Measurements from ENCODE around the gene CDH4. TPM values are rescaled to one million over a fixed set of nuclear protein-coding genes. Genes with fewer than 3 reads are reported as not detected.
A peak's percentile ranks its signal among the peaks of the same experiment; 100 is the strongest.
"Not testable (repeated sequence)": the region's sequence is repeated elsewhere in the genome, so short reads cannot be mapped to it uniquely, and the experiment has no call there.

Gene CDH4
- polyA plus RNA-seq, 5 donors, result 3.6 to 8.1 (median 4.7) TPM

- peak; percentile 33 to 39 for DNase-seq
These were observed 1.8 kb downstream of the CDH4 start for GRCh38 chr20:61253640-61254511.

DNA sequence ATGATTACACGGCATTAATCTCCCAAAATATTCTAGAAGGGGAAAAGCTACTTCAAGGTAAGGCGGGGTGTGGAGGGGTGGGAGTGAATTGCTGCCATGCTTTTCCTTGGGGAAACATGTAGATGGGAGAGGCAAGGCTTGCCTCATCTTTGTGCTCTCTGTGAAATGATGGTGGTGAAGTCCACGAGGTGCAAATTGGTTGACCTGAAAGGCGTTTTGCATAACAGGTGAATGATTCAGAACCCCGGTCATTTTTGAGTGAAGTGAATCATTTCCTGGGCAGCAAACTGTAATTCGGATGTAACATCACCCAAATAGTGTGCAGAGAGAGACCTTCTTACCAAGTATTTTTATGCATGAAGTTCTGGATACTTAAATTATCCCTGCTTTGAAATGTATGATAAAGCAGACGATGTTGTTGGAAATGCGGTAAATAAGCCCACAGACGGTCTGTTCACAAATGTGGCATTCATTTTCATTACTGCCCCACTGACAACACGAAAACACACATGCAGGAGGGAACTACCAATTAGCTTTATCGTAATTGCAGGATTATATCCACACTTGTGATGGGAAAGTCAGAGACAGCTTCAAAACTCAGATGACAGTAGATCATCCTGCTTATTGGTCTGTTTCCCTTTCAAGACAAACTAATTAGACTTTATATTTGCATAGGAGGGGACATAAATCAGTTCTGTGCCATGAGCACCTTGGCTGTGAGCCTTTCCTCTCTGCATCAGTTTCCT, 3.0 kb downstream of the CDH4 start:
- no peak for DNase-seq

DNA sequence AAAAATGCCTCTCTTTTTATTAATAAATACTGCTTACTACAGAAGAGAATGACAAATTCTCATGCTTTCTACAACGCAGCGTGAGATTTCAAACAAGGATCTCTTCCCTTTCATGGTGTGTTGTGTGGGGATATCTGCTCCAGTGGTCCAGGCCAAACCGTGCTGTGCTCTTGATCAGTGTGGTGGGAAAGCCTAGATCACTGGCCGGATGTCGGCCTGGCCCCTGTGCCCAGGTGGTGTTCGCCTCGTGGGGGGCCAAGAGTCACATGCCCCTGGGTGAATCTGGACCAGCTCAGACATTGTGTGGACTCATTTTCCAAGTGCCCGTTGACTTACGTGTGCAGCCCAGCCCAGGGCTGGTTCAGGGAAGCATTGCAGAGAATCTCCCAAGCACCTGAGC, 4.3 kb downstream of the CDH4 start:
- no peak for DNase-seq

DNA sequence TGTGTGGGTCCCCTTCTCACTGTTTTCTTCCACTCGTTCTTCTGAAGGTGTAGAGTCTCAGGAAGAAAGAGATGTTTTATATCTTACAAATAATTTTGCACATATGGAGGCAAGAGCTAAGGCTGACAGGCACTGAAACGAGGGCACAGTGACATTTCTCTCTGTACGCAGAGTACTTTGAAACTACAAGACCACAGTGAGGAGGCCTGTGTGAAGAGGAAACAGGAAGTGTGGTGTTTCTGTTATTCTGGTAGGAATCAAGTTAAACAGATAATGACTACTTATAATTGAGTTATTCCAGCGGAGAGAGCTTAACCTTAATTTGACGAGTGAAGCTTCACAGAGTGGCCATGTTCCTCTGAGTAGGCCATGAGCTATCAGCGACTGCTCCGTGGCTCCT, 4.8 kb downstream of the CDH4 start:
- DNase-seq, result no peak

DNA sequence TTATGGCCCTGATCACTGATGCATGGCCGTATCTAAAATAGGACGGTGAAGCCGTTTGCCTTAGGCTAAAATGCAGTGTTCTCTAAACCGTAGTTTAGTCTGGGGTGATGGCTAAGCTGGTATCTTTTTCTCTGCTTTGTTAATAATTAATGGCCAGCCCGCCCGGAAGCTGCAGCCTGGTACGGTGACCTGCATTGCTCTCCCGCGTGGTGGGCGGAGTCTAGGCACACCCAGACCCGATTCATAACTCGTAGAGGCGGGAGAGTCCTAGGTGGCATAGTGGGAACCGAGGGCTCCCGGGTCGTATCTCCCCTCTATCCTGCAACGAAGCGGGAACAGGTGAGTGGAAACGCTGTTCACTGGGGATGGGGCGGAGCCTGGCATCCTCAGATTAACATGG, 5.5 kb downstream of the CDH4 start:
- DNase-seq, result no peak

GRCh38 chr20:61259741-61260140, 7.7 kb downstream of the CDH4 start:
- no peak for DNase-seq

DNA sequence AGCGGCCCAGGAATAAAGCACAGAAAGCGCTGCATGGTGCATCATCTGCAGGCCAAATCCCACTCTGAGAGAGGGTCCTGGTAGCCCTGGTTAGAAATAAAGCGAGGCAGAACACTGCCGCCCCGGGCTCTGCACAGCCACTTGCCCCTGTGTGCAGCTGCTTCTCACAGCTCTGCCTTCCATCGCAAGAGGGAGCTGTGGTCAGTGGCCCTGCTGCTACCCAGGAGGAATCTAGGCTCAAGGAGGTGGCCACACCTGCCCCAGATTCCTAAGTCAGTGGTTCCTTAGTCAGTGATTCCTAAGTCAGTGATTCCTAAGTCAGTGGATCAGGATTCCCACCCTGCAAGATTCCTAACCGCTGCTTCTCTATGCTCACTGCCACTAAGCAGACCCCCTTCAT, 8.8 kb downstream of the CDH4 start:
- DNase-seq, result no peak

DNA sequence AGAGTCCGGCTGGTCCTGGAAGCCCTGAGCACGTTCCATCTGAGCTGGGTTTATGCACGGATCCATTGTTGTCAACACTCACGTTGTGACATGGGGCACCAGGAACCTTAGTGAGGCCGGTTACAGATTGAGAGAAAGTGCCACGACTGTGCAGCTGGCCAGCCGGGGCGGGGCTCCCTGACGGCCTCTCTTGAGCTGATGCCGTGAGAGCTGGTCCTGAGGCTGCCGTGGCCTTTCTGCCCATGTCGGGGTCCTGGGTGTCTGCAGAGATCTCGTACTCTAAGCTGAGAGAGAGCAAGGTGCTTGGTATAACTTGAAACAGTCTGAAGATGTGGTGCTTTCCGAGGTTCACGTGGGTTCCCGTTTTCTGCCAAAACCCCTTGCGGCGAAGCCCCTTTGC, 10.0 kb downstream of the CDH4 start:
- DNase-seq, result no peak

GRCh38 chr20:61262514-61262913, 10.5 kb downstream of the CDH4 start:
- no peak for DNase-seq

DNA sequence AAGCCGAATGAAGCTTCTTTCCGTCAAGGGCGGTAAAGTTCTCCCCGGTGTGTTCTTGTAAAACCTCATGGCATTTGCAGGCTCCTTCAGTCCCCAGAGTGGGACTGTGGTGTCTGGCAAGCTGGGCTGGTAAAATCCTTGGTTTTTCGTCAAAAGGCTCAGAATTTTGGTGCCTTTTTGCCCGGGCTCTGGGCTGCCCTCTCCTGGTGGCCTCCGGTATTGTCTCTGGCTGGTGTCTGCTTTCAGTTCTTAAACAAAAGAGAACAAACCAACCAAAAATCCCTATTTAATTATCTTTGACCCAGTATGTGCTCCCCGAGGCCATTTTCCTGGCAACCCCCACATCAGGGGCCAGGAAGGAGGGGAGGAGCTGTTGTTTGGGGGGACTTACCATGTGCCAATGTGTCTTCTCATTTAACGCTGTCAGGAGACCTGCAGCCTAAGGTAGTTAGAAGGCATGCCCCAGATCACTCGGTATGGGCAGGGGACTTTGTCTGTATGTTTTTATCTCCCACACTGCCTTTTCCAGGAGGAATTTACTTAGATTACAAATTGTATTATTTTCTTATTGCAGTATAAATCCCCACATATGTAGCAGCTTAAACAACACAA, 11.1 kb downstream of the CDH4 start:
- DNase-seq, result no peak

DNA sequence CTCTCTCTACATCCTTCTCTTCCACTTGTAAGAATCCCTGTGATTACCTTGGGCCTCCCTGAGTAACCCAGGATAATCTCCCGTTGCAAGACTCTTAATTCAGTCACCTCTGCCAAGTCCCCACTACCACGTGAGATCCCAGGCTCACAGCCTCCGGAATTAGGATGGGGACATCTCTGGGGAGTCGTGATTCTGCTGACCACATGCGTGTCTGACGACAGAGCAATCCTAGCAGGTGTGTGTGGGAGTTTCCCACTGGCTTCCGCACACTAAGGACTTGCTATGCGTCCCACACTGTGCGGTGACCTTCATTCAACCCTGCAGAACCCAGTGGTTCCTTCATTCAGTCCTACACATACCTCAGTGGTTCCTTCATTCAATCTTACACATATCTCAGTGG, 11.9 kb downstream of the CDH4 start:
- DNase-seq, result no peak

DNA sequence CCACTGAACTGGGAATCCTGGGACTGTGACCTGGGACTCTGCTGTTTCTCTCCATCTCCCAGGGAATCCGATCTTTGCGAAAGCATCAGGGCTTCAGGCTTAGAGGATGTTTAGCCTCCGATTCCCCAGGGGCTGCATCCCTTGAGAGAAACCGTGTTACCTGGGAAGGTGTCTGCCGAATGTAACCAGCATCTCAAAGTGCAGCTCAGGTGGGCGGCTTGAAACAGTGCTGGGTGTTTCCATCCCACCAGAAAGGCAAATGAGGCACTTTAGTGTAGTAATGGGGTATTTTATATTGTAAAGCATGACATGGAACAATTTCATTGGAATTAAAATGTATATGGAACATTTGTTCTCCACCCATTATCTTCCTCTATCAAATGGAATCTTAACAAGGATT, 15.2 kb downstream of the CDH4 start:
- DNase-seq, result no peak

DNA sequence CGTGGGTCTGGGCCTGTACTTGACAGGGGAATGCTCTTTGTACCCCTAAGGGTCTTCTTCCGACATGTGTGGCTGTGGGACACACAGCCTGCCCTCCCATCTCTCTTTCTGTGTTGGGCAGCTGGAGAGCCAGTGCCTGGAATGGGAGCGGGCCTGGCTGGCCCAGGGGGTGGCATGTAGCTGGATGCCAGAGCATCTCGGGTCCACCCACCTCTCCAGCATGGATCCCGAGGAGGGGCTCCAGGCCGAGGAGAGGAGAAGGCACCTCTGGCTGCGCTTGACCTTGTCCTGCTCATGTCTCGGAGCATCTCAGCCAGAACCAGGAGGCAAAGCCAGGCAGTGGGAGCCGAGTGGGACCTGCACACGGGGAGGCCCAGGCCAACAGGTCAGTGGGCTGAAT, 16.0 kb downstream of the CDH4 start:
- DNase-seq, result no peak

DNA sequence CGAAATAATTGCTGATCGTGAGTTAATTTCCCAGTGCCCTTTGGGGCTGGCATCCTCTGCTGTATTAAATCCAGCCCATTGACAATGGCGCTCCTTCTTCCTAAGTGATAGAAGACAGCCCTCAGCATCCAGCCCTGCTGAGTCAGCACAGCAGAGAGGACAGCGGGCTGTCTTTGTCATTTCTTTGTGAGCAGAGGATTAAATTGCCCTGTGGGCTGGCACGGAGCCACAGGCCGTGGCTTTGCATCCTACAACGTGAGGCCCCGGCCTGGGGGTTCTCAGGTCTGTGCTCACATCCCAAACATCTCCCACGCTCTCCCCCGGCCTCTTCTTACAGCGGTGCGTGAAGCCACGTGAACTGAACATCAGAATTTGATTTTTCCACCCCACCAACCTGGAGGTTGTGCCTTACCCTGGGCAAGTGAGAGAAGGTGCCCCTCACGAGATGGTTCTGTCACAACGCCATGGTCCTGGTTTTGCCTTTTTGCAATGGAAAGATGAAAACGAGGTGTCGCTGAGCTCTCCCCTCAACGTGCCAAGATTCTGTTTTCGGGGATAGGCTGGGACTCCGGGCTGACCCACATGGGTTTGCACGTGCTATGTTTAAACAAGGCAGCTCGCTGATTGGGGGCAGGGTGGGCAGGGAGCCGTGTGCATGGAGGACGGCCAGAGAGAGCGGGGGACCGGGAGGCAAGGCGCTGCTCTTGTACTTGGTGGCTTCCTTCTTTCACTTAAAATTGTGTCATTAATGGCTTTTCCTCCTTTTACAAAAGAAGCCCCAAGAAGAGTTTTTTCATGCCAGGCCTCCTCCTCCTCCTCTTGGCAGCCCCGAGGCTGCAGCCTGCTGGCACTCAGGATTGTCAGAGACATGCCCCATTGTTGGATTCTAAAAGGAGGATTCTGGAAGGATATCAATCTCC, 19.5 kb downstream of the CDH4 start:
- DNase-seq, result peak; percentile 59 to 68

GRCh38 chr20:61273024-61273423, 21.0 kb downstream of the CDH4 start:
- DNase-seq, result not testable (repeated sequence)

DNA sequence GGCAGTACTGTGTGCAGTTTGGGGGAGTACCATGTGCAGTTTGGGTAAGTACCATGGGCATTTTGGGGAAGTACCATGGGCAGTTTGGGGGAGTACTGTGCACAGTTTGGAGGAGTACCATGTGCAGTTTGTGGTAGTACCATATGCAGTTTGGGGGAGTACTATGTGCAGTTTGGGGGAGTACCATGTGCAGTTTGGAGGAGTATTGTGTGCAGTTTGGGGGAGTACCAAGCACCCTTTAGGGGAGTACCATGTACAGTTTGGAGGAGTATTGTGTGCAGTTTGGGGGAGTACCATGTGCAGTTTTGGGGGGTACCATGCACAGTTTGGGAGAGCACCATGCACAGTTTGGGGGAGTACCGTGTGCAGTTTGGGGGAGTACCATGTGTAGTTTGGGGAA, 21.6 kb downstream of the CDH4 start:
- DNase-seq, result not testable (repeated sequence)

DNA sequence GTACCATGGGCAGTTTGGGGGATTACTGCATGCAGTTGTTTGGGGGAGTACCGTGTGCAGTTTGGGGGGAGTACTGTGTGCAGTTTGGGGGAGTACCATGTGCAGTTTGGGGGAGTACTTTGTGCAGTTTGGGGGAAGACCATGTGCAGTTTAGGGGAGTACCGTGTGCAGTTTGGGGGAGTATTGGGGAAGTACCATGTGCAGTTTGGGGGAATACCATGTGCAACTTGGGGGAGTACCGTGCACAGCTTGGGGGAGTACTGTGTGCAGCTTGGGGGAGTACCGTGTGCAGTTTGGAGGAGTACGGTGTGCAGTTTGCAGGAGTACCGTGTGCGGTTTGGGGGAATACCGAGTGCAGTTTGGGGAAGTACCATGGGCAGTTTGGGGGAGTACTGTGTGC, 22.3 kb downstream of the CDH4 start:
- no peak for DNase-seq

DNA sequence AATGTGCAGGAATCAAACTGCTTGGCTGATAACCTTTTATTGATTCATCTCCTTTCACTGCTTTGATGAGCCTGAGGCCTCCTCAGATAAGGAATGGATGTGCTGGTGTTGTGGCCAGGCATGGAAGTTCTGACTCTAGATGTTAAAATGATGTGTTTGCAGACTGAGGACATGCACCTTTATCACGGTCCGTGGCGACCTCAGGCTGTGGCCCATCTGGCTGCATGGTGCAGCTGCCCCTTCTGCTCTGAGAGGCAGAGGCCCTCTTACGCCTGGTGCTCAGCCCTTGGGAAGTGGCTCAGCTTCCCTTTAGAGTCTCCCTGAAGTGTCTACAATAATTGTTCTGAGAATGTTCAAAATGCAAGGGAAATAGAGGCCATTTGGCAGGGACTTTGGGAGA, 26.2 kb downstream of the CDH4 start:
- DNase-seq, result no peak

DNA sequence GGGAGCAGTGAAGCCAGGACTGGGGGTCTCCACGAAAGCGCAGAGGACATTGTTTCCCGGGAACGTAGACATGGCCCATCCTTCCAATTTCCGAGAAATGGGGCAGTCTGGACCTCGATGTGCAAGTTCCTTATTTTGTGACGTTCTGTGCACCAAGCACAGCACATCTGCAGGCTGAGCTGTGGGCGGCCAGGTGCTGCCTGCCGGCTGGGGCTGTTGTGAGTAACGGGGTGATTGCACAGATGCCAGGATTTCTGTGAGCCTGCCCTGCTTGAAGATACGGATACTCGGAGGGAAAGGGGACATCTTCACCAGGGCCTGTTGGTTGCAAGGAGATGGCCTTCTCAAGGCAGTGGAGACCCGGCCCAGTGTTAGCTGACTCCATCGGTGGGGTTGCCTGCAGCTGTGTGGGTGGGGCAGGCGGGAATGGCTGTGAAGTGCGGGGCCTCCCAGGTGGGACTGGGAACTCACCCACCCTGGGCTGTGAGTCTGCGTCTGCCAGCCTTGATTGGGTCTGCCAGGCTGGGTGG, 27.6 kb downstream of the CDH4 start:
- no peak for DNase-seq

GRCh38 chr20:61280217-61280980, 28.3 kb downstream of the CDH4 start:
- no peak for DNase-seq
